Cerebellar cortex (tissue), 1 donor: ENCODE results near the gene VSIR.

Experiments
- DNase-seq: peaks from one replicate; pipeline ENCODE4 v3.0.0-alpha.2; 2015; ENCODE audit warnings: low spot score

VSIR gene

GRCh38 chr10:71806704-71807556 is 33.6 kb upstream of the VSIR start:
- no peak for DNase-seq

GRCh38 chr10:71805776-71806703 is 32.7 kb upstream of the VSIR start:
- no peak for DNase-seq

- DNase-seq: no peak
These were observed 30.8 kb upstream of the VSIR start for GRCh38 chr10:71804077-71804476.

GRCh38 chr10:71802715-71803488 is 29.6 kb upstream of the VSIR start:
- no peak for DNase-seq

GRCh38 chr10:71802235-71802634 is 28.9 kb upstream of the VSIR start:
- no peak for DNase-seq

GRCh38 chr10:71801361-71801760 is 28.0 kb upstream of the VSIR start:
- no peak for DNase-seq

GRCh38 chr10:71799608-71800453 is 26.5 kb upstream of the VSIR start:
- DNase-seq: no peak

- no peak for DNase-seq
These were observed 25.8 kb upstream of the VSIR start for GRCh38 chr10:71799112-71799511.

- no peak for DNase-seq
These were observed 24.9 kb upstream of the VSIR start for GRCh38 chr10:71798308-71798624.

- DNase-seq: no peak
These were observed 24.4 kb upstream of the VSIR start for GRCh38 chr10:71797533-71798307.

GRCh38 chr10:71796749-71797405 is 23.6 kb upstream of the VSIR start:
- DNase-seq: no peak

GRCh38 chr10:71795248-71795647 is 21.9 kb upstream of the VSIR start:
- DNase-seq: no peak

- DNase-seq: no peak
These were observed 17.6 kb upstream of the VSIR start for GRCh38 chr10:71790749-71791440.

GRCh38 chr10:71789871-71790270 is 16.6 kb upstream of the VSIR start:
- no peak for DNase-seq

GRCh38 chr10:71788954-71789353 is 15.6 kb upstream of the VSIR start:
- DNase-seq: no peak

GRCh38 chr10:71784679-71785272 is 11.5 kb upstream of the VSIR start:
- no peak for DNase-seq

GRCh38 chr10:71783917-71784678 is 10.8 kb upstream of the VSIR start:
- DNase-seq: no peak

GRCh38 chr10:71782917-71783490 is 9.7 kb upstream of the VSIR start:
- no peak for DNase-seq
